Measurements from ENCODE around the gene HAGHL.
"Not testable (repeated sequence)": the region's sequence is repeated elsewhere in the genome, so short reads cannot be mapped to it uniquely, and the experiment has no call there.

HAGHL gene

DNA sequence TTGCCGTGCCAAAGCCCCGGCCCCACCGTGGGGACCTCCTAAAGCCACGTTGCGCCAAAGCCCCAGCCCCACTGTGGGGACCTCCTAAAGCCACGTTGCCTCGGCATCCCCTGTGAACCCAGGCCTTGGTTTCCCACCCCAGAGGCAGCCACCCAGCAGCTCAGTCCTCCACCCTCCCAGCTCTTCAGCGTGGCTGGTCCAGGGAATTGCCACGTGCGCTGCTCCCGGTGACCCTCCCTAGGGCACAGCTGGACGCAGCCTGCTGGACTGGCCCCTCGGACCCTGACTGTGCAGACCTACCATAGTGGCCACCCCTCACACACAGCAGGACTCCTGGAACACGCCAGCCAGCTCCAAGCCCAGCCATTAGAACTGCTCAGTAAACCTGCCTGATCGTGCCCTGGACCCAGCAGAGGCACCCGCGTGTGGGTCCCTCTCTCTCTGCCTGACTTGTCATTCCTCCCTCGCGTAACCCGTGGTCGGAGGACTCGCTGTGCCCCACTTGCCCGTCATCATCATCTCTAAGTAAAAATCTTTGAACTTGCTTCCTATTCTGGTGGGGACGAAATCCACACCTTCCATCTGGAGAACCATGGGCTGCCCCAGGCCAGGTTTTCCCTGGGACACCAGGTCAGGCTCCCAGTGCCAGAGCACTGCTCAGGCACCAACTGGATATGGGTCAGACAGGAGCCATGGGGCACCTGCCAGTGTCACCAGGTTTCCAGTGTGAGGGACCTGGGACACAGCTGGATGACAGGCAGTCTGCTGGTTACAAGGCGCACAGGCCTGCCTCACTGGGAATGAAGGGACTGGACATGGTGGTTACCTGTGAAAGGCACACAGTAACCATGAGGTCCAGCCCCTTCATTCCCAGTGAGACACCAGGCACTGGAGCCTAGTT is 8.3 kb downstream of the HAGHL start:
- Histone ChIP-seq H3K27me3 (ENCODE audit: control insufficient read depth, insufficient read depth, low read length) (no peaks in the 10 kb centered on the region), H3K4me3 (ENCODE audit: low read length) (no peak overlapping the region), H3K9me3 (replicated peaks; ENCODE audit: low read length) (no peaks in the 10 kb centered on the region), H3K4me2 (ENCODE audit: low read length) (no peak overlapping the region), H3K9ac (ENCODE audit: low read depth, low read length) (no peak overlapping the region), H3K4me1 (ENCODE audit: control insufficient read depth, insufficient read depth, low read length) (peaks cover 7% of the 10 kb centered on the region), H3K36me3 (ENCODE audit: insufficient read depth, low read length) (peaks cover 31% of the 10 kb centered on the region)

DNA sequence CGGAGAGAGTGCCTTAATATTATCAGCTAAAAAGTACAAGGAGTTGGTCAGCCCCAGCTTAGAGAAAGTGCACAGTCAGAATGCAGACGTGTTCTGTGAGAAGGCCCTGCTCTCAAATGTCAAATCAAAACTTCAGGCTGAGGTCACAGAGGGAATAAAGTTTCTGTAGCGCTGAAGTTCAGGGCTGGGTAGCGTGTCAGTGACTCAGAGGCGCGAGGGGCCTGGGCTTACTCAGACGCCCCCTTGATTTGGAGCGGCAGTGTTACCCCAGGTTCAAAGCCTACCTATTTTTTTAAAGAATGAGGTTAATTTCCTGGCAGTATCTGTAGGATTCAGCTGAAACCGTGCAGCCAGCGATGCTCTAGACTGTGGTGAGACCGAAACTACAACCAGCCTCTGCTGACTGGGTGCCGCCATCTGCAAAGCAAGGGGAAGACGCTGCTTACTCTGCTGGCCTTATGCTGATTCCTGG is 9.1 kb downstream of the HAGHL start:
- Histone ChIP-seq H3K4me3 (ENCODE audit: low read length) (no peak overlapping the region), H3K4me1 (ENCODE audit: control insufficient read depth, insufficient read depth, low read length) (peaks cover 7% of the 10 kb centered on the region), H3K9ac (ENCODE audit: low read depth, low read length) (no peak overlapping the region), H3K27me3 (ENCODE audit: control insufficient read depth, insufficient read depth, low read length) (no peaks in the 10 kb centered on the region), H3K36me3 (ENCODE audit: insufficient read depth, low read length) (peaks cover 31% of the 10 kb centered on the region), H3K4me2 (ENCODE audit: low read length) (no peak overlapping the region), H3K9me3 (replicated peaks; ENCODE audit: low read length) (no peaks in the 10 kb centered on the region)

DNA sequence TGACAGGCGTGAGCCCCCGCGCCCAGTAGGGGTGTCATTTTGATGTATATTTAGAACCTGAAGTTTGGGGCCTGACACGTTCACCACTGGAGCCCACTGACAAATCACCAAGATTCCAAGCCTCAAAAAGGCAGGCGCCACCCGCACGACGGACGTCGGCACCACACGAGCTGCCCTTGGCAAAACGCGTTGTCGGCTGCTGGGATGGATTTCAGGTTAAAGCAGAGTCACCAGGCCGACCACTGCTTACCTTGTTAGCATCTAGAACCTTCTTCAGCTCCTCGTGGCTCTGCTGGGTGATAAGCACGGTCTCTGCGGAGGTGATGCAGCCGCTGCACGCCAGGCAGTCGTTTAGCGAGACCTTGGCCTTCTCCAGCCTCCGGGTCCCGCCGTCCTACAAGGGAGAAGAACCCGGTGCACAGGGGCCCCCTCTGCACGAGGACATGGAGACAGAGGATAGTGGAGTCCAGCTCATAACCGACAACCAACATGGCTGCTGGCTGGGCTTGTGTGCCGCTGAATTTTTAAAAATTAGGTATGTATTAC is 10.1 kb downstream of the HAGHL start:
- Histone ChIP-seq H3K4me1 (ENCODE audit: control insufficient read depth, insufficient read depth, low read length) (peaks cover 11% of the 10 kb centered on the region), H3K4me2 (ENCODE audit: low read length) (no peak overlapping the region), H3K36me3 (ENCODE audit: insufficient read depth, low read length) (peaks cover 31% of the 10 kb centered on the region), H3K9me3 (replicated peaks; ENCODE audit: low read length) (no peaks in the 10 kb centered on the region), H3K4me3 (ENCODE audit: low read length) (no peak overlapping the region), H3K27me3 (ENCODE audit: control insufficient read depth, insufficient read depth, low read length) (no peaks in the 10 kb centered on the region), H3K9ac (ENCODE audit: low read depth, low read length) (no peak overlapping the region)

DNA sequence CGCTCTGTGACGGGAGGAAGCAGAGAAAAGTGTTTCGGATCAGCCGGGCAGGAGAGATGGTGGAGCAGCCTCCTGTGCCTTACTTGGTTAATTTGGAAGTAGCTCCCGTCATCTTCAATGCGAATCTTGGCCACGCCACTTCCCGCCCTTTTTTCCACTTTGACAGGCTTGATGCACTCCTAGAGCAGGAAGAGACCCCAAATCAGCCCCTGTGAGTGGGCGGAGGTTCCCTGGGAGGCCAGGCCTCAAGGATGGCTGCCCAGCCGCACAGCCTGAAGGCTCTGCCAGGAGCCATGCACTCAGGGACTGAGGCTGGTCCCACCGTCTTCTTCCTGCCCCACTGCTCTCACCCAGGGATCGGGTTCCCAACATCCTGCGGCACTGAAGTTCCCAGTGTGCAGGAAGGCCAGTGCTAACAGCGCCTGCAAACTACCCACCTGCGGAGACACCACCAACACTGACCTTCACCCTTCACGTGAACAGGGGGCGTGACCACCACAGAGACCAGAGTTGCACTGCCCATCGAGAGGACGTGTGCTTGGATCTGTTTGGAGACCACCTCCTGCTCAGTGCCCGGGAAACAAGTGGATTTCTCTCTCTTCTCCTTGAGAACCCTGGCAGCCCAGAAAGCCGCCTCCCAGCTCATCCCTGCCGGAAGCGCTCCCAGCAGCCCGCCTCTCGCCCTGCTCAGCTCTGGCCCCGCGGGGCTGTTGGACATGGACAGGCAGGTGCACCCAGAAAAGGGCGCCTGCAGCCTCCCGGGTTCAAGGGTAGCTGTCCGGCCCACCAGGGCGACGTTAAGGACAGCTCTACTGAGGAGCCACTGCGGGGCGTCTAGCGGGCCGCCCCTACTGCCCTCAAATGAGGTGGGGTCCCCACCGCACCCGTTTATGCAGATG is 12.9 kb downstream of the HAGHL start:
- Histone ChIP-seq H3K4me1 (ENCODE audit: control insufficient read depth, insufficient read depth, low read length) (peaks cover 11% of the 10 kb centered on the region), H3K27me3 (ENCODE audit: control insufficient read depth, insufficient read depth, low read length) (no peaks in the 10 kb centered on the region), H3K36me3 (ENCODE audit: insufficient read depth, low read length) (peaks cover 15% of the 10 kb centered on the region), H3K9me3 (replicated peaks; ENCODE audit: low read length) (no peaks in the 10 kb centered on the region), H3K4me3 (ENCODE audit: low read length) (peak overlapping the region; percentile 98), H3K9ac (ENCODE audit: low read depth, low read length) (peak overlapping the region; percentile 96), H3K4me2 (ENCODE audit: low read length) (peak overlapping the region; percentile 91)

DNA sequence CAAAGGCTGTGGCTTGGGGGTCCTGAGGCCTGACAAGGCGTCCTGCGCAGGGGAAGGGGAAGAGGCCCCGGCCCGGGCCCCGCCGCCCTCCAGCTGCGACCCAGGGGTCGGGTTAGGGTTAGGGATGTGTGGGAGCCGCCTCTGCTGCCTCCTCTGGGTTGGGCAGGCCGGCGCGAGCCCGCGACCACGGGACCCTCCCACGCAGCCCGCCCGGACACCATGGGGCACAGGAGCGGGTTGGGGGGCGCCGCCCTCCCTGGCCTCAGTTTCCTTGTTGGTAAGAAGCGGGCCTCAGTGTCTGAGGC is 13.5 kb downstream of the HAGHL start:
- Histone ChIP-seq H3K9ac (ENCODE audit: low read depth, low read length) (peak overlapping the region; percentile 96), H3K36me3 (ENCODE audit: insufficient read depth, low read length) (peaks cover 15% of the 10 kb centered on the region), H3K4me3 (ENCODE audit: low read length) (peak overlapping the region; percentile 98), H3K4me2 (ENCODE audit: low read length) (peak overlapping the region; percentile 91), H3K27me3 (ENCODE audit: control insufficient read depth, insufficient read depth, low read length) (no peaks in the 10 kb centered on the region), H3K9me3 (replicated peaks; ENCODE audit: low read length) (no peaks in the 10 kb centered on the region), H3K4me1 (ENCODE audit: control insufficient read depth, insufficient read depth, low read length) (peaks cover 11% of the 10 kb centered on the region)

GRCh38 chr16:740764-741505 is 14.0 kb downstream of the HAGHL start, which contains the start of gene CIAO3:
TSS of gene CIAO3 (minus strand) at chr16:740997. CDS start at chr16:740985, 12 bp downstream.
- peak within 1 kb of the TSS; percentile 91 for H3K4me2 ChIP-seq (ENCODE audit: low read length)
- H3K9ac ChIP-seq (ENCODE audit: low read depth, low read length), result peak within 1 kb of the TSS; percentile 96

DNA sequence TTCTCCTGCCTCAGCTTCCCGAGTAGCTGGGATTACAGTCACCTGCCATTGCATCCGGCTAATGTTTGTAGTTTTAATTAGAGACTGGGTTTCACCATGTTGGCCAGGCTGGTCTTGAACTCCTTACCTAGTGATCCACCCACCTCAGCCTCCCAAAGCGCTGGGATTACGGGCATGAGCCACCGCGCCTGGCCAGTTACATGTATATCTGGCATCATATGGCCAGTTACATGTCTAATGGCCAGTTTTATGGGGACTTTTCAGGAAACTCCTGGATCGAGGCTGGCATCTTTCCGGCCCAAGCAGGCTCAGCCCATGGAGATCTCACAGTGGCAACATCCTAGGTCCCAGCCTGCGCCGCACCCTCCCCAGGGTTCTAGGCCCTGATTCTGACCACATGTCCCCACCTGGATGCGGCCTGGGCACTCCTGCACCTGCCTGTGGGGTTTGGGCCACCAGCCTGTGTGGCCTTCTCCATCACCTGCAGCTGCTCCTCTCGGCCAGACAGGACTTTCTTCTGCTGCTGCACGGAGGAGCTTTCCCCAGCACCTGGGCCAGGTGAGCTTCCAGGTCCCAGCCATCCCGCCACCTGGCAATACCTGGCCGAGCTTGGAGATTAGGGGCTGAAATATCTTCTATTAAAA is 15.2 kb downstream of the HAGHL start:
- Histone ChIP-seq H3K36me3 (ENCODE audit: insufficient read depth, low read length) (peaks cover 9% of the 10 kb centered on the region), H3K27me3 (ENCODE audit: control insufficient read depth, insufficient read depth, low read length) (no peaks in the 10 kb centered on the region), H3K9me3 (replicated peaks; ENCODE audit: low read length) (no peaks in the 10 kb centered on the region), H3K4me1 (ENCODE audit: control insufficient read depth, insufficient read depth, low read length) (peaks cover 11% of the 10 kb centered on the region), H3K9ac (ENCODE audit: low read depth, low read length) (no peak overlapping the region), H3K4me3 (ENCODE audit: low read length) (no peak overlapping the region), H3K4me2 (ENCODE audit: low read length) (no peak overlapping the region)

More at GRCh38 chr16:740764-741505, 14.0 kb downstream of the HAGHL start, which contains the start of gene CIAO3:
- peaks cover 11% of the 10 kb centered on the region for H3K4me1 ChIP-seq (ENCODE audit: control insufficient read depth, insufficient read depth, low read length)
- no peaks in the 10 kb centered on the region for H3K27me3 ChIP-seq (ENCODE audit: control insufficient read depth, insufficient read depth, low read length)
- peak within 1 kb of the TSS; percentile 98 for H3K4me3 ChIP-seq (ENCODE audit: low read length)
- no peaks in the 10 kb centered on the region for H3K9me3 ChIP-seq (replicated peaks; ENCODE audit: low read length)
- H3K36me3 ChIP-seq (ENCODE audit: insufficient read depth, low read length), result peaks cover 15% of the 10 kb centered on the region

- H3K36me3 ChIP-seq (ENCODE audit: insufficient read depth, low read length); H3K27me3 ChIP-seq (ENCODE audit: control insufficient read depth, insufficient read depth, low read length); H3K4me3 ChIP-seq (ENCODE audit: low read length); H3K4me2 ChIP-seq (ENCODE audit: low read length); H3K9ac ChIP-seq (ENCODE audit: low read depth, low read length); H3K9me3 ChIP-seq (replicated peaks; ENCODE audit: low read length): not testable (repeated sequence)
- peaks cover 11% of the 10 kb centered on the region for H3K4me1 ChIP-seq (ENCODE audit: control insufficient read depth, insufficient read depth, low read length)
Observed at GRCh38 chr16:742894-743293, 16.0 kb downstream of the HAGHL start.

- no peak overlapping the region for H3K9ac ChIP-seq (ENCODE audit: low read depth, low read length)
- H3K4me2 ChIP-seq (ENCODE audit: low read length), result no peak overlapping the region
- no peaks in the 10 kb centered on the region for H3K36me3 ChIP-seq (ENCODE audit: insufficient read depth, low read length)
- H3K4me3 ChIP-seq (ENCODE audit: low read length), result no peak overlapping the region
- H3K4me1 ChIP-seq (ENCODE audit: control insufficient read depth, insufficient read depth, low read length), result peaks cover 11% of the 10 kb centered on the region
- no peaks in the 10 kb centered on the region for H3K9me3 ChIP-seq (replicated peaks; ENCODE audit: low read length)
- H3K27me3 ChIP-seq (ENCODE audit: control insufficient read depth, insufficient read depth, low read length), result no peaks in the 10 kb centered on the region
Observed at GRCh38 chr16:743794-744500, 17.0 kb downstream of the HAGHL start.

GRCh38 chr16:745739-746138 is 18.8 kb downstream of the HAGHL start:
- Histone ChIP-seq H3K4me1 (ENCODE audit: control insufficient read depth, insufficient read depth, low read length) (peaks cover 4% of the 10 kb centered on the region), H3K9me3 (replicated peaks; ENCODE audit: low read length) (no peaks in the 10 kb centered on the region), H3K9ac (ENCODE audit: low read depth, low read length) (no peak overlapping the region), H3K4me2 (ENCODE audit: low read length) (no peak overlapping the region), H3K4me3 (ENCODE audit: low read length) (no peak overlapping the region), H3K27me3 (ENCODE audit: control insufficient read depth, insufficient read depth, low read length) (peaks cover 4% of the 10 kb centered on the region), H3K36me3 (ENCODE audit: insufficient read depth, low read length) (no peaks in the 10 kb centered on the region)
